ENCODE results near the gene MARCHF10.

DNA sequence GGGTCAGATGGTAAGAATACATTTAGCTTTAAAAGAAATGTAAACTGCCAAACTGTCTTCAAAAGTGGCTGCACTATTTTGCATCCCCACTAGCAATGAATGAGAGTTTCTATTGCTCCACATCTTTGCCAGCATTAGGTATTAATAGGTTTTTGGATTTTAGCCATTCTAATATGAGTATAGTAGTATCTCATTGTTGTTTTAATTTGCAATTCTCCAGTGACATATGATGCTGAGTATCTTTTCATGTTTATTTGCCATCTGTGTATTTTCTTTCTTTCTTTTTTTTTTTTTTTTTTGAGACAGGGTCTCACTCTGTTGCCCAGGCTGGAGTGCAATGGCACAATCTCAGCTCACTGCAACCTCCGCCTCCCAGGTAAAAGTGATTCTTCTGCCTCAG is 24.3 kb upstream of the MARCHF10 start:
- TF ChIP-seq EZH2phosphoT487 (IDR thresholded peaks at IDR 0.05; ENCODE audit: borderline replicate concordance, low read depth, low read length): no peak
- TF ChIP-seq, protein P1, sequence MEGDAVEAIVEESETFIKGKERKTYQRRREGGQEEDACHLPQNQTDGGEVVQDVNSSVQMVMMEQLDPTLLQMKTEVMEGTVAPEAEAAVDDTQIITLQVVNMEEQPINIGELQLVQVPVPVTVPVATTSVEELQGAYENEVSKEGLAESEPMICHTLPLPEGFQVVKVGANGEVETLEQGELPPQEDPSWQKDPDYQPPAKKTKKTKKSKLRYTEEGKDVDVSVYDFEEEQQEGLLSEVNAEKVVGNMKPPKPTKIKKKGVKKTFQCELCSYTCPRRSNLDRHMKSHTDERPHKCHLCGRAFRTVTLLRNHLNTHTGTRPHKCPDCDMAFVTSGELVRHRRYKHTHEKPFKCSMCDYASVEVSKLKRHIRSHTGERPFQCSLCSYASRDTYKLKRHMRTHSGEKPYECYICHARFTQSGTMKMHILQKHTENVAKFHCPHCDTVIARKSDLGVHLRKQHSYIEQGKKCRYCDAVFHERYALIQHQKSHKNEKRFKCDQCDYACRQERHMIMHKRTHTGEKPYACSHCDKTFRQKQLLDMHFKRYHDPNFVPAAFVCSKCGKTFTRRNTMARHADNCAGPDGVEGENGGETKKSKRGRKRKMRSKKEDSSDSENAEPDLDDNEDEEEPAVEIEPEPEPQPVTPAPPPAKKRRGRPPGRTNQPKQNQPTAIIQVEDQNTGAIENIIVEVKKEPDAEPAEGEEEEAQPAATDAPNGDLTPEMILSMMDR (conservative IDR thresholded peaks at IDR 0.05; ENCODE audit: low read length): no peak
